Activated CD8-positive, alpha-beta T cell treated with anti-CD3 and anti-CD28 coated beads, Interleukin-2, amount 10 ng/mL, durations not matched to agents 7 days and 5 days (primary cell): ENCODE results near the gene APOBEC4. TPM values are rescaled to one million over a fixed set of nuclear protein-coding genes. Genes with fewer than 3 reads are reported as not detected.
"Not testable (repeated sequence)": the region's sequence is repeated elsewhere in the genome, so short reads cannot be mapped to it uniquely, and the experiment has no call there.

ENCODE experiments used
- ATAC-seq: fragments of 150-1000 bp; cut with Tn5 transposase; one replicate; pipeline ENCODE4 v1.10.0; 2021; ENCODE audit warnings: moderate library complexity
- CTCF ChIA-PET: fragments of 350-600 bp; sonication (Branson Sonifier 250); formaldehyde crosslinking; loops from one replicate; lab custom pipeline; 2021; ENCODE audit warnings: antibody characterized with exemption; lab: Charles Lee
- POLR2A ChIA-PET: fragments of 350-600 bp; sonication (Branson Sonifier 250); formaldehyde crosslinking; loops from one replicate; lab custom pipeline; 2021; ENCODE audit warnings: antibody characterized with exemption; lab: Charles Lee
- DNase-seq: peaks from one replicate; pipeline ENCODE4 v3.0.0-alpha.2; 2020
- H3K27ac Mint-ChIP-seq: one replicate; pipeline ENCODE4 v1.8.0; 2021; ENCODE audit warnings: mild to moderate bottlenecking, mixed read lengths
- H3K27me3 Mint-ChIP-seq: one replicate; pipeline ENCODE4 v1.8.0; 2021; ENCODE audit warnings: low read depth, mixed read lengths
- H3K36me3 Mint-ChIP-seq: one replicate; pipeline ENCODE4 v1.8.0; 2021; ENCODE audit warnings: low read depth, mixed read lengths
- H3K4me1 Mint-ChIP-seq: one replicate; pipeline ENCODE4 v1.8.0; 2021; ENCODE audit warnings: low read depth, mixed read lengths
- H3K4me3 Mint-ChIP-seq: one replicate; pipeline ENCODE4 v1.8.0; 2021; ENCODE audit warnings: mild to moderate bottlenecking, mixed read lengths
- H3K9me3 Mint-ChIP-seq: one replicate; pipeline ENCODE4 v1.8.0; 2022; ENCODE audit warnings: mixed read lengths; ENCODE audit not compliant: insufficient read depth
- total RNA-seq, 2 experiments: library from RNA; stranded (reverse); gene quantifications; one replicate each; pipeline ENCODE4 v1.2.3, GENCODE V29; 2021

APOBEC4 gene
- total RNA-seq, 2 experiments from 2014 or later, result not detected

DNA sequence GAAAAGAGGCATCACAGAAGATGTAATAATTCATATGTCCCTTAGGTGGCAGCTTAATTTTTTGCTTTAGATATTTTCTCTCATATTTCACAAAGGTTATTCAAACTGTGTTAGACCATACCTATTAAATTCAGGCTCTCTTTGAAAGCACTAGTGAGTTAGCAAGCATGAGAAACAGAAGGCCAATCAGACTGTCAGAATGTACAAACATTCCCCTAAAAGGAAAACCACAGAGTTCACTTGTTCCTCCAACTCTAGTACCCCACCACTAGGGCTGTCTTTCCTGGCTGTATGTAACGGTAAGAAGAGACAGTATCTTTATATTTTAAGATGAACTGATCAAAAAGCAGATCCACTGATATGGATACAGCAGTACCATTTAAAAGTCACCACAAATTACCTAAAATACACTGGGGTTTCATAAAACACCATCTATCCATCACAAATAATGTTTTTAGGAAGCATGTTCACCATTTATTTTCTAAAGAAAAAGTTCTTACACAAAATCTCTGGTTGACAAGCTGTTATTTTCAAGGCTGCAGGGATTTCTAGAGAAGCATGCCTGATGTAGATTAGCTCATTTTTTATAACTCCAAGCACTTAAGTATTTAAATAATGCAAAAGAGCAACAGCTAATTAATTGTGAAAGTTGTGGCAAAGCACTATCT is 19.3 kb downstream of the APOBEC4 start:
- DNase-seq, result peak; percentile 51

GRCh38 chr1:183632964-183633363 is 20.2 kb downstream of the APOBEC4 start:
- peak; percentile 13 for ATAC-seq
- Mint-ChIP-seq H3K27ac (peak overlapping the region; percentile 70), H3K4me1 (peaks cover 47% of the 10 kb centered on the region), H3K27me3 (peaks cover 11% of the 10 kb centered on the region), H3K4me3 (peak overlapping the region; percentile 100), H3K9me3 (no peaks in the 10 kb centered on the region), H3K36me3 (peaks cover 54% of the 10 kb centered on the region)
- CTCF ChIA-PET, result interaction anchor here (0.6 to 4.8 kb wide), 18 partner anchors 9 to 282 kb away, joined by 3 to 52 read pairs (median 4); partner anchors contain the start of gene APOBEC4
- peak; percentile 49 for DNase-seq
- POLR2A ChIA-PET, result interaction anchor here (1.1 to 3.4 kb wide), 3 partner anchors 21 to 160 kb away, joined by 3 to 29 read pairs (median 4); partner anchors contain the start of gene APOBEC4

More for the DNA sequence above, 19.3 kb downstream of the APOBEC4 start:
- peak; percentile 29 for ATAC-seq
- ChIA-PET CTCF (interaction anchor here (0.6 to 4.8 kb wide), 23 partner anchors 8 to 418 kb away, joined by 3 to 52 read pairs (median 4); partner anchors contain the start of genes APOBEC4 and TSEN15), POLR2A (interaction anchor here (0.9 to 3.4 kb wide), 6 partner anchors 8 to 161 kb away, joined by 3 to 29 read pairs (median 3); partner anchors contain the start of genes APOBEC4 and SMG7)
- Mint-ChIP-seq H3K9me3 (no peaks in the 10 kb centered on the region), H3K4me1 (peaks cover 39% of the 10 kb centered on the region), H3K27ac (peak overlapping the region; percentile 89), H3K27me3 (peaks cover 11% of the 10 kb centered on the region), H3K4me3 (peak overlapping the region; percentile 100), H3K36me3 (peaks cover 46% of the 10 kb centered on the region)

- no peak for DNase-seq
- no peak for ATAC-seq
- H3K4me1 Mint-ChIP-seq, result peaks cover 48% of the 10 kb centered on the region
- peaks cover 56% of the 10 kb centered on the region for H3K36me3 Mint-ChIP-seq
- H3K27ac Mint-ChIP-seq, result no peak overlapping the region
- no peaks in the 10 kb centered on the region for H3K9me3 Mint-ChIP-seq
- peak overlapping the region; percentile 100 for H3K4me3 Mint-ChIP-seq
- H3K27me3 Mint-ChIP-seq, result peaks cover 10% of the 10 kb centered on the region
- CTCF ChIA-PET, result interaction anchor here (0.9 to 4.8 kb wide), 7 partner anchors 9 to 283 kb away, joined by 3 to 52 read pairs (median 15); partner anchors contain the start of gene APOBEC4
- POLR2A ChIA-PET, result interaction anchor here (0.7 kb wide), 1 partner anchor 185 kb away, joined by 3 read pairs; no protein-coding TSS in a partner anchor
These were observed 21.0 kb downstream of the APOBEC4 start for GRCh38 chr1:183632114-183632513.

DNA sequence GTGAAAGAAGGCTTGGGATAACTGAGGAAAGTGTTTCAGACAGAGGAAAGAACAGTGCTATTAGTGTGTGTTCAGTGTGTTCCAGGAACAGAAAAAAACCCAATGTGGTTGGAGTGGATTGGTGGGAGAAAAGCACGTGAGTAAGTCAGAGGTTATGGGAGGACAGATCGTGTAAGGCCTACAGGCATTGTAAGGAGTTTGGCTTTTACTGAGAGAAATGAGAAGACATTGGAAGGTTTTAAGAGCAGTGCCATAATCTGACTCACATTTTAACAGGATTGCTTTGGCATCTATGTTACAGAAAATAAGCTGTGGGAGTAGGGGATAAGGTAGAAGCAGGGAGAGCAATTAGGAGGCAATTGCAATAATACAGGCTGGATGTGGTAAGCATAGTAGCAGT is 22.4 kb downstream of the APOBEC4 start:
- DNase-seq (no peak), ATAC-seq (no peak)
- peaks cover 40% of the 10 kb centered on the region for H3K4me1 Mint-ChIP-seq
- peak overlapping the region; percentile 51 for H3K27ac Mint-ChIP-seq
- CTCF ChIA-PET, result interaction anchor here (0.9 to 1.3 kb wide), 2 partner anchors 54 to 285 kb away, joined by 3 to 4 read pairs; no protein-coding TSS in a partner anchor
- no peaks in the 10 kb centered on the region for H3K27me3 Mint-ChIP-seq
- H3K36me3 Mint-ChIP-seq, result peaks cover 62% of the 10 kb centered on the region
- H3K4me3 Mint-ChIP-seq, result peak overlapping the region; percentile 45
- POLR2A ChIA-PET, result no interaction called here
- no peaks in the 10 kb centered on the region for H3K9me3 Mint-ChIP-seq

GRCh38 chr1:183628537-183628936 is 24.6 kb downstream of the APOBEC4 start:
- no peak overlapping the region for H3K4me3 Mint-ChIP-seq
- H3K4me1 Mint-ChIP-seq, result peaks cover 39% of the 10 kb centered on the region
- DNase-seq (no peak), ATAC-seq (no peak)
- H3K9me3 Mint-ChIP-seq, result no peaks in the 10 kb centered on the region
- no peaks in the 10 kb centered on the region for H3K27me3 Mint-ChIP-seq
- POLR2A ChIA-PET, result no interaction called here
- H3K36me3 Mint-ChIP-seq, result peaks cover 64% of the 10 kb centered on the region
- no peak overlapping the region for H3K27ac Mint-ChIP-seq
- CTCF ChIA-PET, result interaction anchor here (1.0 to 2.3 kb wide), 4 partner anchors 27 to 159 kb away, joined by 3 to 10 read pairs (median 4); partner anchors contain the start of gene NCF2

GRCh38 chr1:183626236-183626635 is 26.9 kb downstream of the APOBEC4 start:
- not testable (repeated sequence) for DNase-seq, H3K9me3 Mint-ChIP-seq, H3K27ac Mint-ChIP-seq, ATAC-seq, H3K27me3 Mint-ChIP-seq, H3K4me3 Mint-ChIP-seq
- ChIA-PET POLR2A (interaction anchor here (1.0 kb wide), 1 partner anchor 8 kb away, joined by 3 read pairs; no protein-coding TSS in a partner anchor), CTCF (interaction anchor here (1.6 to 2.4 kb wide), 2 partner anchors 30 to 155 kb away, joined by 4 to 9 read pairs; no protein-coding TSS in a partner anchor)
- Mint-ChIP-seq H3K36me3 (peaks cover 57% of the 10 kb centered on the region), H3K4me1 (peaks cover 33% of the 10 kb centered on the region)

DNA sequence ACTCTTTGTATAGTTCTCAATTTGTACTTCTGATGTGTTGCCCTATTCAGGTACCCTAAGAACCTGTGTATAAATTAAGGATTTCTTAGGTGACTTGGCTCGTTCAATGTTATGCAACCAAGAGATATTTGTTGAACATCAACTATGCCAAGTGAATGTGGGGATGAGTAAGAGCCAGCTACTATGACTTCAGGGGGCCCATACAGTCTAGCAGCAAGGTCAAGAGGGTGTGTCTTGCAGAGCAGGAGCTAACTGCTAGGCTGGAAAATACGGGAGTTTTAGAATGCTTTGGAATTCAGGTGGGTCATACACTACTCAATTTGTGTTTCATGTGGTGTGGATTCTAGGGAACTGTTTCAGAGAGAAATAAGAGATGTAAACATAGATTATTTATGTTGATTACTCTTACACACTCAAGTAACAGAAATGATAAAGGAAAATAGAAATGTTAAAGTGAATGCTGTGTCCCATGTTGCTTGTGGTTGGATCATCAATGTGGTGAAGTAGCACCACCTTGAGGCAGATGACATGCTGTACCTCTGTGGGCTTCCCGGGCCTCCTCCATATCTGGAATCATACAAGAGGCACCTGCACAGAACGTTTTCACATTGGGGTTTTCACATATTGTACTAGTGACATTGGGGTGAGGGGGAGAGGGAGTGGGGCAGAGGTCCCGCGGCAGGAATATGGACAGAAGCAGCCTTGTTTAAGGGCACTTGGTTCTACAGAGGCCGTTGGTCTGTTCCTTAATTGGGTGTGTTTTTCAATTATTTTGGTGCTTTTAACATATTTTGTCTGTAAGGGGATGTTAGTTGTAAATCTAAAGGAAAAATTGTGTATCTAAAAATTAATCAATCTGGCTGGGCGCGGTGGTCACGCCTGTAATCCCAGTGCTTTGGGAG is 30.0 kb downstream of the APOBEC4 start:
- POLR2A ChIA-PET, result no interaction called here

GRCh38 chr1:183622013-183622412 is 31.1 kb downstream of the APOBEC4 start:
- no peak overlapping the region for H3K27ac Mint-ChIP-seq
- peaks cover 29% of the 10 kb centered on the region for H3K36me3 Mint-ChIP-seq
- no peak for ATAC-seq
- ChIA-PET POLR2A (no interaction called here), CTCF (interaction anchor here (1.3 to 1.5 kb wide), 2 partner anchors 11 to 74 kb away, joined by 5 read pairs; no protein-coding TSS in a partner anchor)
- H3K27me3 Mint-ChIP-seq, result no peaks in the 10 kb centered on the region
- no peak overlapping the region for H3K4me3 Mint-ChIP-seq
- H3K4me1 Mint-ChIP-seq, result peaks cover 13% of the 10 kb centered on the region
- H3K9me3 Mint-ChIP-seq, result no peaks in the 10 kb centered on the region
- no peak for DNase-seq

More for the DNA sequence above, 30.0 kb downstream of the APOBEC4 start:
- H3K4me1 Mint-ChIP-seq, result peaks cover 15% of the 10 kb centered on the region
- peak; percentile 72 for DNase-seq
- no peak overlapping the region for H3K4me3 Mint-ChIP-seq
- H3K27ac Mint-ChIP-seq, result no peak overlapping the region
- H3K36me3 Mint-ChIP-seq, result peaks cover 33% of the 10 kb centered on the region
- CTCF ChIA-PET, result interaction anchor here (0.6 to 1.5 kb wide), 5 partner anchors 10 to 153 kb away, joined by 3 to 5 read pairs (median 5); partner anchors contain the start of gene NCF2
- ATAC-seq, result peak; percentile 92
- no peaks in the 10 kb centered on the region for H3K9me3 Mint-ChIP-seq
- H3K27me3 Mint-ChIP-seq, result no peaks in the 10 kb centered on the region

DNA sequence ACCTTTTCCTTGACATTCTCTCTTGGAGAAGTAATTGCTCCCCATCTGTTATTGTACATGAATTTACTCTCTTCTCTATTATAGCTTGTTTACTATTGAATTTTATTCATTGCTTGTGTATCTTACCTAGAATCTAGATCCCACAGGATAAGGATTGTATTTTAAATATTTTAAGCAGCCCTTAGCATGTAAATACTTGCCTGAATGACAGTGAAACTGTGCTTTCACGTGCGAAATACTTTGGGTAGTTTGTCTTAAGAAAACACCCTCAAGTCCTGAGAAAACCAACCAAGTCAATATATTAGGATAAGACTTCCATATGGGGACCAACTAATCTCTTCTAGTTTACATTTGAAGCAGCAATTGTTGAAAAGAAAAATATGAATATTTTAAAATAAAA is 32.8 kb downstream of the APOBEC4 start:
- H3K27ac Mint-ChIP-seq, result no peak overlapping the region
- no peak for ATAC-seq
- POLR2A ChIA-PET, result no interaction called here

GRCh38 chr1:183619781-183620180 is 33.3 kb downstream of the APOBEC4 start:
- Mint-ChIP-seq H3K4me3 (no peak overlapping the region), H3K9me3 (no peaks in the 10 kb centered on the region), H3K4me1 (peaks cover 10% of the 10 kb centered on the region), H3K27me3 (no peaks in the 10 kb centered on the region), H3K36me3 (peaks cover 13% of the 10 kb centered on the region), H3K27ac (no peak overlapping the region)
- ATAC-seq (no peak), DNase-seq (no peak)
- ChIA-PET POLR2A (no interaction called here), CTCF (interaction anchor here (1.5 kb wide), 1 partner anchor 40 kb away, joined by 3 read pairs; no protein-coding TSS in a partner anchor)

More for the DNA sequence above, 32.8 kb downstream of the APOBEC4 start:
- DNase-seq, result no peak
- Mint-ChIP-seq H3K27me3 (no peaks in the 10 kb centered on the region), H3K4me1 (peaks cover 10% of the 10 kb centered on the region), H3K9me3 (no peaks in the 10 kb centered on the region), H3K36me3 (peaks cover 17% of the 10 kb centered on the region), H3K4me3 (no peak overlapping the region)
- CTCF ChIA-PET, result interaction anchor here (1.5 kb wide), 1 partner anchor 40 kb away, joined by 3 read pairs; no protein-coding TSS in a partner anchor

DNA sequence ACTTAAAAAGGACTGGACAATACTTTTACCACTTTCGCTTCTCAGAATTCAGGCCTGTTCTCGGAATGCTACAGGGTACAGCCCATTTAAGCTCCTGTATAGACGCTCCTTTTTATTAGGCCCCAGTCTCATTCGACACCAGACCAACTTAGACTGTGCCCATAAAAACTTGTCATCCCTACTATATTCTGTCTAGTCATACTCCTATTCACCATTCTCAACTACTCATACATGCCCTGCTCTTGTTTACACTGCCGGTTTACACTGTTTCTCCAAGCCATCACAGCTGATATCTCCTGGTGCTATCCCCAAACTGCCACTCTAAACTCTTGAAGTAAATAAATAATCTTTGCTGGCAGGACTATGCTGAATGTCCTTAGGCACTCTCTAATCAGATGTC is 34.9 kb downstream of the APOBEC4 start:
- not testable (repeated sequence) for H3K27ac Mint-ChIP-seq

More for the DNA sequence above, 34.9 kb downstream of the APOBEC4 start:
- H3K27me3 Mint-ChIP-seq, H3K9me3 Mint-ChIP-seq, H3K36me3 Mint-ChIP-seq, ATAC-seq, DNase-seq, CTCF ChIA-PET, H3K4me1 Mint-ChIP-seq, H3K4me3 Mint-ChIP-seq, POLR2A ChIA-PET: not testable (repeated sequence)
